IMR-90 (cell line): ENCODE measurements around the gene RFPL1. TPM values are rescaled to one million over a fixed set of nuclear protein-coding genes. Genes with fewer than 3 reads are reported as not detected.
A peak's percentile ranks its signal among the peaks of the same experiment; 100 is the strongest.

Experiments used
- ATAC-seq: fragments of 200-7000 bp; cut with Tn5 transposase; 2 replicates; pipeline ENCODE4 v1.9.1; 2020; ENCODE audit warnings: low read depth, mild to moderate bottlenecking, moderate library complexity
- BruUV-seq: library from RNA; stranded (reverse); fragments of 400-500 nt; replicated peaks from 2 replicates; lab custom pipeline; 2021; lab: Mats Ljungman, UMichigan
- CTCF ChIA-PET: fragments of 300-600 bp; formaldehyde crosslinking; extraction: SDS; loops from one replicate; lab custom pipeline; 2021; ENCODE audit warnings: antibody characterized with exemption; lab: Yijun Ruan, JAX
- POLR2A ChIA-PET: fragments of 300-600 bp; sonication (Branson Sonifier 250); formaldehyde crosslinking; loops from one replicate; lab custom pipeline; 2022; ENCODE audit warnings: antibody characterized with exemption; ENCODE audit not compliant: unreplicated experiment; lab: Charles Lee
- DNase-seq: peaks from one replicate; pipeline ENCODE4 v3.0.0; 2013
- H2AFZ ChIP-seq: replicated peaks from 2 replicates; pipeline ENCODE3; 2013; ENCODE audit warnings: low read length, mild to moderate bottlenecking; ENCODE audit not compliant: poor library complexity
- H2AK5ac ChIP-seq: 2 replicates; pipeline ENCODE4 v1.6.1; 2013; ENCODE audit warnings: low read depth, low read length, inconsistent platforms
- H2AK9ac ChIP-seq: replicated peaks from 2 replicates; pipeline ENCODE3; 2013; ENCODE audit warnings: mild to moderate bottlenecking, low read depth, low read length, moderate library complexity; ENCODE audit not compliant: poor library complexity
- H2BK120ac ChIP-seq: 2 replicates; pipeline ENCODE4 v1.6.1; 2013; ENCODE audit warnings: low read depth, low read length, inconsistent platforms
- H2BK15ac ChIP-seq: 3 replicates; pipeline ENCODE4 v1.6.1; 2013; ENCODE audit warnings: low read depth, low read length, inconsistent platforms
- H2BK20ac ChIP-seq: 2 replicates; pipeline ENCODE4 v1.6.1; 2013; ENCODE audit warnings: low read depth, mild to moderate bottlenecking, inconsistent platforms, low read length, moderate library complexity
- H2BK5ac ChIP-seq: 2 replicates; pipeline ENCODE4 v1.6.1; 2013; ENCODE audit warnings: mild to moderate bottlenecking, low read depth, low read length, inconsistent platforms; ENCODE audit not compliant: poor library complexity, severe bottlenecking
- H3K14ac ChIP-seq: replicated peaks from 2 replicates; pipeline ENCODE4 v1.6.1; 2013; ENCODE audit warnings: low read depth, low read length, inconsistent platforms
- H3K18ac ChIP-seq: 2 replicates; pipeline ENCODE4 v1.6.1; 2013; ENCODE audit warnings: low read depth, low read length, control low read depth
- H3K23ac ChIP-seq: 2 replicates; pipeline ENCODE4 v1.6.1; 2013; ENCODE audit warnings: low read depth, low read length, inconsistent platforms
- H3K27ac ChIP-seq: 2 replicates; pipeline ENCODE4 v1.5.1; 2013; ENCODE audit warnings: mild to moderate bottlenecking, control low read depth, low read length; ENCODE audit not compliant: insufficient read depth
- H3K27me3 ChIP-seq: 2 replicates; pipeline ENCODE4 v1.6.1; 2013; ENCODE audit warnings: low read length; ENCODE audit not compliant: control insufficient read depth, insufficient read depth
- H3K36me3 ChIP-seq: 2 replicates; pipeline ENCODE4 v1.6.1; 2013; ENCODE audit warnings: low read length, mixed read lengths; ENCODE audit not compliant: control insufficient read depth, insufficient read depth
- H3K4ac ChIP-seq: 2 replicates; pipeline ENCODE4 v1.6.1; 2013; ENCODE audit warnings: low read depth, low read length, inconsistent platforms
- H3K4me1 ChIP-seq: 2 replicates; pipeline ENCODE4 v1.6.1; 2013; ENCODE audit warnings: low read length, mixed read lengths; ENCODE audit not compliant: control insufficient read depth, insufficient read depth
- H3K4me2 ChIP-seq: 2 replicates; pipeline ENCODE4 v1.6.1; 2013; ENCODE audit warnings: low read depth, mild to moderate bottlenecking, control low read depth, low read length, moderate library complexity
- H3K4me3 ChIP-seq: 2 replicates; pipeline ENCODE4 v1.5.1; 2013; ENCODE audit warnings: low read depth, mild to moderate bottlenecking, control low read depth, low read length, moderate library complexity; ENCODE audit not compliant: insufficient read depth
- H3K56ac ChIP-seq: 2 replicates; pipeline ENCODE4 v1.6.1; 2013; ENCODE audit warnings: low read length, inconsistent platforms; ENCODE audit not compliant: insufficient read depth; ENCODE audit errors: extremely low read depth
- H3K79me1 ChIP-seq, 2 experiments: 2 replicates each; pipeline ENCODE4 v1.6.1; 2013; ENCODE audit warnings: low read length in 2 of 2, inconsistent platforms in 1 of 2, low read depth in 1 of 2
- H3K9ac ChIP-seq: 2 replicates; pipeline ENCODE4 v1.6.1; 2013; ENCODE audit warnings: low read depth, low read length, control low read depth
- H3K9me1 ChIP-seq: 2 replicates; pipeline ENCODE4 v1.6.1; 2013; ENCODE audit warnings: low read length, inconsistent platforms; ENCODE audit not compliant: insufficient read depth
- H3K9me3 ChIP-seq: 2 replicates; pipeline ENCODE4 v1.6.1; 2013; ENCODE audit warnings: low read length; ENCODE audit not compliant: control insufficient read depth, insufficient read depth
- H4K20me1 ChIP-seq: 2 replicates; pipeline ENCODE4 v1.6.1; 2013; ENCODE audit warnings: low read length, inconsistent platforms; ENCODE audit not compliant: insufficient read depth
- H4K5ac ChIP-seq: 2 replicates; pipeline ENCODE4 v1.6.1; 2013; ENCODE audit warnings: mild to moderate bottlenecking, low read depth, low read length, control low read depth
- H4K8ac ChIP-seq, 2 experiments: 2 replicates each; pipeline ENCODE4 v1.6.1; 2013; ENCODE audit warnings: low read depth in 2 of 2, low read length in 2 of 2, control low read depth in 1 of 2, inconsistent platforms in 1 of 2
- H4K91ac ChIP-seq: 2 replicates; pipeline ENCODE4 v1.6.1; 2013; ENCODE audit warnings: low read depth, low read length, inconsistent platforms; ENCODE audit not compliant: insufficient read depth
- BHLHE40 ChIP-seq: fragments of 150-350 bp; IDR thresholded peaks from 2 replicates; pipeline ENCODE4 v1.6.1; 2016; ENCODE audit warnings: mild to moderate bottlenecking, low read depth, low read length
- CTCF ChIP-seq: conservative IDR thresholded peaks from 2 replicates; pipeline ENCODE4 v1.5.1; 2012; ENCODE audit warnings: mild to moderate bottlenecking, low read depth, low read length, improper control_type of control experiment
- ELK1 ChIP-seq: fragments of 150-350 bp; IDR thresholded peaks from 2 replicates; pipeline ENCODE4 v1.6.1; 2016; ENCODE audit warnings: low read depth, mild to moderate bottlenecking, low read length, moderate library complexity, borderline replicate concordance
- FOS ChIP-seq: fragments of 150-350 bp; IDR thresholded peaks from 2 replicates; pipeline ENCODE4 v1.6.1; 2016; ENCODE audit warnings: low read depth, low read length
- MAFK ChIP-seq: IDR thresholded peaks from 2 replicates; pipeline ENCODE4 v1.6.1; 2012; ENCODE audit warnings: low read depth, low read length, improper control_type of control experiment
- MXI1 ChIP-seq: IDR thresholded peaks from 2 replicates; pipeline ENCODE4 v1.6.1; 2012; ENCODE audit warnings: low read depth, mild to moderate bottlenecking, low read length, moderate library complexity, borderline replicate concordance
- NFE2L2 ChIP-seq: fragments of 150-350 bp; IDR thresholded peaks from 2 replicates; pipeline ENCODE4 v1.6.1; 2016; ENCODE audit warnings: low read depth, mild to moderate bottlenecking, low read length
- RCOR1 ChIP-seq: IDR thresholded peaks from 2 replicates; pipeline ENCODE4 v1.6.1; 2012; ENCODE audit warnings: mild to moderate bottlenecking, low read length, improper control_type of control experiment; ENCODE audit not compliant: insufficient replicate concordance
- SMC3 ChIP-seq: fragments of 150-350 bp; IDR thresholded peaks from 2 replicates; pipeline ENCODE4 v1.6.1; 2016; ENCODE audit warnings: low read depth, mild to moderate bottlenecking, antibody characterized with exemption, low read length, moderate library complexity
- WGBS, 2 experiments: methylation state at CpG; one replicate each; pipeline versions ENCODE4 v1.1.5 to v1.1.7; 2013; ENCODE audit warnings: missing lambda C conversion rate in 2 of 2; ENCODE audit not compliant: insufficient read length in 1 of 2; ENCODE audit errors: extremely low coverage in 2 of 2; 5-methylcytosine and 5-hydroxymethylcytosine counted together
- dilution Hi-C: fragments of 300-500 bp; cut with HindIII; formaldehyde crosslinking; loops from one replicate; pipeline ENCODE4 v1.14.3; 2018; ENCODE audit warnings: low sequenced_read_pairs; ENCODE audit not compliant: unreplicated experiment
- in situ Hi-C: fragments of 300-500 bp; cut with MboI; formaldehyde crosslinking; loops from 3 replicates; pipeline ENCODE4 v1.14.3; 2019; ENCODE audit warnings: low sequenced_read_pairs, inconsistent platforms, mixed read lengths
- intact Hi-C: fragments of 100-400 bp; cut with micrococcal nuclease; formaldehyde crosslinking; loops from 2 replicates; pipeline ENCODE4 v1.10.0; 2022
- polyA plus RNA-seq, 3 experiments: library from polyadenylated mRNA; depleted of rRNA; stranded (reverse); fragments of >200 nt; gene quantifications; 2 replicates each; pipeline ENCODE4 v1.2.3, GENCODE V29; 2012; ENCODE audit warnings: low replicate concordance in 1 of 3
- total RNA-seq: library from RNA; depleted of rRNA; stranded (reverse); fragments of >200 nt; gene quantifications from 2 replicates; pipeline ENCODE4 v1.2.3, GENCODE V29; 2012

The RFPL1 gene
- total and polyA plus RNA-seq, 2 of the 4 experiments (the other 2 are of a cell fraction) = not detected

- H4K5ac ChIP-seq = no peak overlapping the region
- ATAC-seq = peak; percentile 68
- H3K4me1 ChIP-seq = no peaks in the 10 kb centered on the region
- no peak overlapping the region for H2BK120ac ChIP-seq
- H3K4ac ChIP-seq = no peak overlapping the region
- no peak overlapping the region for H2BK5ac ChIP-seq
- H2BK20ac ChIP-seq = no peak overlapping the region
- H3K23ac ChIP-seq = no peak overlapping the region
- H2AFZ ChIP-seq = peak overlapping the region; percentile 77
- H3K9ac ChIP-seq = no peak overlapping the region
- no peak overlapping the region; the same call in 1 of the 2 replicates for H3K4me2 ChIP-seq
- dilution Hi-C loops (no loop called here), intact Hi-C loops (no loop called here), in situ Hi-C loops (no loop called here)
- no peak overlapping the region for H3K27ac ChIP-seq
- no TSS peak for BruUV-seq
- peak overlapping the region; percentile 31 for H3K4me3 ChIP-seq
- no peaks in the 10 kb centered on the region for H3K36me3 ChIP-seq
- no peak overlapping the region for H3K56ac ChIP-seq
- POLR2A ChIA-PET = no interaction called here
- CTCF ChIA-PET = no interaction called here
- H3K18ac ChIP-seq = no peak overlapping the region
- no peak for TF ChIP-seq MXI1
- TF ChIP-seq BHLHE40 = no peak
- TF ChIP-seq MAFK = no peak
- no peak for TF ChIP-seq ELK1
- TF ChIP-seq FOS = no peak
- TF ChIP-seq RCOR1 = no peak
- no peak for TF ChIP-seq CTCF
- TF ChIP-seq NFE2L2 = no peak
- TF ChIP-seq SMC3 = no peak
- H3K9me1 ChIP-seq = no peaks in the 10 kb centered on the region
- H3K79me1 ChIP-seq = no peaks in the 10 kb centered on the region
- H4K91ac ChIP-seq = no peak overlapping the region
- H2BK15ac ChIP-seq = no peak overlapping the region
- no peaks in the 10 kb centered on the region for H3K9me3 ChIP-seq
- 14% methylated on average over 14 of the region's 107 CpGs; no CpG with 5 or more reads in 1 of the 2 experiments for WGBS, 2 experiments
- DNase-seq = peak; percentile 56
- no peak overlapping the region for H4K8ac ChIP-seq
- peaks cover 13% of the 10 kb centered on the region; the same call in 1 of the 2 replicates for H4K20me1 ChIP-seq
- no peak overlapping the region for H2AK9ac ChIP-seq
- H3K14ac ChIP-seq = no peak overlapping the region
- H3K27me3 ChIP-seq = peaks cover 61% of the 10 kb centered on the region
- no peak overlapping the region for H2AK5ac ChIP-seq
Observed at GRCh38 chr22:29480512-29481264, 42.3 kb downstream of the RFPL1 start.
